Posterior cingulate gyrus (tissue), 11 donors: Measurements from ENCODE around the gene KRTAP10-12.
"Not testable (repeated sequence)": the region's sequence is repeated elsewhere in the genome, so short reads cannot be mapped to it uniquely, and the experiment has no call there.

Experiments
- DNase-seq, 10 donors: peaks; one replicate each; pipeline versions ENCODE4 v3.0.0 to v3.0.0-alpha.2; 2020 to 2021; ENCODE audit warnings: mixed read lengths in 3 of 10
- intact Hi-C: fragments of 100-400 bp; cut with DNase I; formaldehyde crosslinking; loops from one replicate; pipeline ENCODE4 v1.15.1; 2023

The KRTAP10-12 gene, protein sequence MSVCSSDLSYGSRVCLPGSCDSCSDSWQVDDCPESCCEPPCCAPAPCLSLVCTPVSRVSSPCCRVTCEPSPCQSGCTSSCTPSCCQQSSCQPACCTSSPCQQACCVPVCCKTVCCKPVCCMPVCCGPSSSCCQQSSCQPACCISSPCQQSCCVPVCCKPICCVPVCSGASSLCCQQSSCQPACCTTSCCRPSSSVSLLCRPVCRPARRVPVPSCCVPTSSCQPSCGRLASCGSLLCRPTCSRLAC

GRCh38 chr21:44697172-44697810 is at the start of gene KRTAP10-12:
KRTAP10-12 (plus strand) TSS chr21:44697172; CDS start chr21:44697202, 30 bp downstream.
- intact Hi-C loops, DNase-seq: not testable (repeated sequence)

- peak in 1 of 10 donors; percentile 57 for DNase-seq
- intact Hi-C loops = no loop called here
These were observed 49.8 kb upstream of the KRTAP10-12 start for GRCh38 chr21:44647222-44647552.

DNA sequence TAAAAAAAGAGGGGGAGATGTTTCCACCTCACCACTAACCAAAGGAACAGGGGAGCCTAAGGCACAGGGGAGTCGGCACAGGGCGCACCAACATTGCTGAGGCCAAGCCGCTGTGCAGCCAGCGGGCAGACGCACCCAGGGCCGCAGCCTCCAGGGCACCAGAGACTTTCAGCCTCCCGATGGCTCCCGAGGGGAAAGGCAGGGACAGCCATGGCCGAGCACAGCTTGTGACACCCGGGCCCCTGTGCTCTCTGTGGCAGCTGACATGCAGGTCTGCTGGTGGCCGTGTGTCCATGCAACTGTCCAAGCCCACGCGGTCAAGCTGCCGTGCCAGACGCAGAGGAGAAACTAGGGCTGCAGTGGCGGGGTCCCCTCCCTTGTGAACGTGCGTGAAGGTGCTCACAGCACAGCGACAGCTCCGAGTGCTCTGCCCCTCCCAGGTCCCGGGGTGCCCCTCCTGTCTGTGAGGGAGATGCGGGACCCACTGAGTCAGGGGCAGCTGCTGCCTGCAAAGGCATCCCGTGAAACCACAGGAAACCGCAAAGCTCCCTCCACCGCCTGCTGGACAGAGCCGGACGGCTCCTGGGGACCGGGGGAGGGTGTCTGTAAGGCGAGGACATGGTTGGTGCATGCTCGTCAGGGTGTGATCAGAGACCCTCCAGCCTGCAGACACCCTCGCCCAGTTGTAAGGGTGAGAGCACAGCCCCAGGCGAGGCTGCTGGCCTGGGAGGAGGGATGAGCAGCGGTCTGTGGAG is 48.2 kb upstream of the KRTAP10-12 start:
- intact Hi-C loops = no loop called here
- peak in 1 of 10 donors; percentile 81 for DNase-seq

GRCh38 chr21:44649521-44650100 is 47.4 kb upstream of the KRTAP10-12 start:
- DNase-seq = peak in 1 of 10 donors; percentile 48
- intact Hi-C loops = no loop called here

- intact Hi-C loops = no loop called here
- peak in 1 of 10 donors; percentile 44 for DNase-seq
These were observed 46.6 kb upstream of the KRTAP10-12 start for GRCh38 chr21:44650265-44650972.

GRCh38 chr21:44650973-44651675 is 45.8 kb upstream of the KRTAP10-12 start:
- peak in 1 of 10 donors; percentile 33 for DNase-seq
- intact Hi-C loops = no loop called here

- DNase-seq = peak in 1 of 10 donors; percentile 71
- intact Hi-C loops = no loop called here
These were observed 43.8 kb upstream of the KRTAP10-12 start for GRCh38 chr21:44653123-44653522.

DNA sequence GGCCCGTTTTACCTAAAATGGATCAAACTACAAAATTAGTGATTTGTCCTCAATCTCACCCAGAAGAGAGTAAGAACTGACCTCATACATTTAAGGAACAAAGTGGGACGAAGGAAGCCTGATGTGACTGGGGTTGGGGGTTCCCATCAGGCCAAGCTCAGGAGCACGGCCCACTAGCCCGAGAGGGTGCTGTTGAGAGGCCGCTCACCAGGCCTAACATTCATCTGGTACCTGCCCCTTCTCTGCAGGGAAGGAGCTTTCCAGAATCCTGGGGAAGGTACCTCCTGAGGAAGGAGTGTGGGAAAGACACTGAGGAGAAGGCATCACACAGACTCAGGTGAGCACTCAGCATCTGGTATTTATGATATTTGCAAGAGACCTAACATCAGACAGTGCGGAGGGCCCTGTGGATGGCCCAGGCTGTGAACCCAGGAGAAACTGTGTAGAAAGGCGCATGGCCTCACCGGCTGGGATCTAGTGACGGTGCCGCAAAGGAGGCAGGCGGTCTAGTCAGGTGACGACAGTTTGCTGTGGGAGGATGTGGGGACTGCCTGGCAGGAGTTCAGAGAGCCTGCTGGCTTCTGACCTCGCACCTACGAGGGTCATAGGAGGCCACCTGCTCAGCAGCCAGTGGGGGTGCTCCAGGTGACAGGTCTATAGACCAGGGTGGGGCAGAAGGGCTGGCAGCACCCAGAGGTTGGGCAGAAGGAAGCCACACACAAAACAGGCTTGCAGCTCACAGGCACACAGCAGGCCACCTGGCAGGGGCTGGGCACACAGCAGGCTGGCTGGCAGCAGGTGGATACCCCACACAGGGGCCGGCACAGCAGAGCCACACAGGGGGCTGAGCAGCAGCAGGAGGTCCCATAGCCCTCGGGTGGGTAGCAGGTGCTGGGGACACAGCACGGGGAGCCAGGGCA is 43.1 kb upstream of the KRTAP10-12 start:
- peak in 1 of 10 donors; percentile 72 for DNase-seq

GRCh38 chr21:44654576-44655175 is 42.3 kb upstream of the KRTAP10-12 start, which contains the start of gene KRTAP12-4:
KRTAP12-4 (minus strand) TSS chr21:44654659; CDS start chr21:44654614, 45 bp downstream.
- intact Hi-C loops = no loop called here
- DNase-seq = peak in 1 of 10 donors; percentile 70

More for the DNA sequence above, 43.1 kb upstream of the KRTAP10-12 start:
- intact Hi-C loops = no loop called here

- peak in 1 of 10 donors; percentile 12 for DNase-seq
- intact Hi-C loops = no loop called here
These were observed 40.1 kb upstream of the KRTAP10-12 start for GRCh38 chr21:44656868-44657267.

DNA sequence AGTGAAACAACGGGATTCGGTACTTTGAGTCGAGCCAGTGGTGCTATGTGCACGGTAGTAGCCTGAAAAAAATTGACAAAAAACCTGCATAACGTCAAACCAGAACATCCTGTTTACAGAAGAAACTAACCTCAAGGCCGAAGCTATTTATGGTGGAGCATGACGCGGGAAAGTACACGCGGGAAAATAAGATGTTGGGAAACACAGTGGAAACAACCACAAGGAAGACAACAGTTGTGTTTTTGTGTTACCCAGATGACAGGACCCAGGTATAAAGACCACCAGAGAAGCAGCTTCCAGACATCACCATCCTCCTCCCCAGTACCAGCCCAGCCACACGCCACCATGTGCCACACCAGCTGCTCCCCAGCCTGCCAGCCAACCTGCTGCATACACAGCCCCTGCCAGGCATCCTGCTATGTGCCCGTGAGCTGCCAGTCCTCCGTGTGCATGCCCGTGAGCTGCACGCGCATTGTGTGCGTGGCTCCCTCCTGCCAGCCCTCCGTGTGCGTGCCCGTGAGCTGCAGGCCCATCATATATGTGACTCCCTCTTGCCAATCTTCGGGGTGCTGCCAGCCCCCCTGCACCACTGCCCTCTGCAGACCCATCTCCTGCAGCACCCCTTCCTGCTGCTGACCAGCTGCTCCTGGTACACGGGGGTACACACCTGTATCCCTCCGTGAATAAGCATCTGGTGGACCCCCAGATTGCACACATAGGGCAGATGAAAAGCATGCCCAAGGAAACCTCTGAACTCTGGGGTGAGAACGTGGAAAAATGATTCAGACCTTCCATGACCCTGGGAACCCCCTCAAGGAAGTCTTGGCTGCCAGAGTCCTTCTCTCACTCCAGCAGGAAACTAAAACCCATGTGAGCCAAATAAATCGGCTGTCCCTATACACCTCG is 39.1 kb upstream of the KRTAP10-12 start, which contains the start of gene KRTAP12-3:
KRTAP12-3 (plus strand) TSS at position 298 of the 906 bp plus-strand sequence; CDS start at position 346, 48 bp downstream.
- DNase-seq = peak in 1 of 10 donors; percentile 24
- intact Hi-C loops = no loop called here

DNA sequence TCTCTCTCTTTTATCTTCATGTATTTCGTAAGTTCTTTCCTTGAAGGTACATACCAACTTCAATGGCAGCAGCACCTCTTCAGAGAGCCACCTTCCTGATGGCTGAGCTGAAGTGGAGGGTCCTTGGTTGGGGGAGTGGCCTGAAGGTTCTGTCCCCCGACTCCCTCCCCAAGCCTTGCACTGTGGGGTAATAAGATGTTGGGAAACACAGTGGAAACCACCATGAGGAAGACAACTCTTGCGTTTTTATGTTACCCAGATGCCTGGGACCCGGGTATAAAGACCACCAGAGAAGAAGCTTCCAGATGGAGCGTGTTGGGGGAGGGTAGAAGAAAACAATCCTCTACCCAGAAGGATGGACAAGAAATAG is 38.4 kb upstream of the KRTAP10-12 start:
- intact Hi-C loops = no loop called here

DNA sequence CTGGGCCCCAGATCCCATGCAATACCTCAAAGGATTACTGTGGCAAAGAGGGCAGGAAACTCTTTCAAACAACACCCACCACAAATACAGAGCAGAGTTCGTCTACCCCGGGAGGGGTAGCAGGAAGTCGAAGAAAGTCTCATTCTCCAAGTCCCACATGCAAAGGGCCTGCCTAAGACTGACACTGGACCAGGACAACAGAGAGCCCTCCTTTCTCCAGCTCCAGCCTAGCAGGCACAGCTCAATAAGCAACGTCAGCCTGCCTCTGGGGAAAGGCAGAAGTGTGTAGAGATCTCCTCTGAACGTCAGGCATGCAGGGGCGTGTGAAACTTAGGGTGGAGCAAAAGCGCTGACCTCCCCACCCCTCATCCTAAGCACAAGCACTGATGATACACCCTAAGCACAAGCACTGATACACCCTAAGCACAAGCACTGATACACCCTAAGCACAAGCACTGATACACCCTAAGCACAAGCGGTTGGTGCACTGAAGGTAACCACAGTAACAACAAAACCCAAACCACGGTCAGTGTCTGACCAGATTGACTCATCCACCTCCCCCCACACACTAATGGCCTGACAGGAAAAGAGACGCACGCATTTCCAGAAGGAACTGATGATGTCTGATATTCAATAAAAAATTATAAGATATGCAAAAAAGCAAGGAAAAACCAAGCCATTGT is 37.9 kb upstream of the KRTAP10-12 start:
- intact Hi-C loops = no loop called here
- DNase-seq = peak in 1 of 10 donors; percentile 25

More for the DNA sequence above, 38.4 kb upstream of the KRTAP10-12 start:
- DNase-seq = peak in 1 of 10 donors; percentile 13

- intact Hi-C loops = not testable (repeated sequence)
These were observed 35.4 kb upstream of the KRTAP10-12 start for GRCh38 chr21:44661567-44661966.

DNA sequence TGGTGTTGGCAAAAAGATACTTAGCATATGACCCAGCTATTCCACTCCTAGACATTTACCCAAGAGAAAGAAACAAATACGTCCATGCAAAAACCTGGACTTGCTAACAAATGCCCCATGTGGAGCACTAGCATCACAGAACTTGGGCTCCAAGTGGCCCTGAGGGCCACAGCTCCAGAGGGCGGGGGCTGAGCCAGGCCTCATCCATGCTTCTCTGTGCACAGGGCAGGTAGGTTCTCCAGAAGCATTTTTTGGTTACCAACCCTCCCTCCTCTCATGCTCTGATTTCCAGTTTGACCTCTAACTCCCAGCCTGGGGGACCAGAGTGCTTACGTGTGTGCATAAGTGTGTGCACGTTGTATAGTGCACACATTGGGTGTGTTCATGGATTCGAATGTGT is 32.3 kb upstream of the KRTAP10-12 start:
- peak in 1 of 10 donors; percentile 22 for DNase-seq
- intact Hi-C loops = no loop called here

More at GRCh38 chr21:44661567-44661966, 35.4 kb upstream of the KRTAP10-12 start:
- not testable (repeated sequence) for DNase-seq
